Fibroblast of peridontal ligament (primary cell): ENCODE results near the gene MAPK8IP1.

Source experiments
- DNase-seq: peaks from one replicate; pipeline ENCODE4 v3.0.0-alpha.2; 2010; ENCODE audit errors: extremely low read depth

MAPK8IP1 gene

GRCh38 chr11:45945397-45945999 lies 60.0 kb downstream of the MAPK8IP1 start:
- no peak for DNase-seq

GRCh38 chr11:45947885-45948284 lies 62.4 kb downstream of the MAPK8IP1 start:
- no peak for DNase-seq

- DNase-seq: no peak
These were observed 62.9 kb downstream of the MAPK8IP1 start for GRCh38 chr11:45948356-45948755.

GRCh38 chr11:45949992-45950407 lies 64.5 kb downstream of the MAPK8IP1 start:
- peak; percentile 59 for DNase-seq
